Measurements from ENCODE around the gene SMIM41. TPM values are rescaled to one million over a fixed set of nuclear protein-coding genes. Genes with fewer than 3 reads are reported as not detected.

SMIM41 gene
- total and polyA plus RNA-seq, 2 donors (not counting 1 experiment from before 2014, with no cell fraction given), result 2.0 to 4.8 TPM

DNA sequence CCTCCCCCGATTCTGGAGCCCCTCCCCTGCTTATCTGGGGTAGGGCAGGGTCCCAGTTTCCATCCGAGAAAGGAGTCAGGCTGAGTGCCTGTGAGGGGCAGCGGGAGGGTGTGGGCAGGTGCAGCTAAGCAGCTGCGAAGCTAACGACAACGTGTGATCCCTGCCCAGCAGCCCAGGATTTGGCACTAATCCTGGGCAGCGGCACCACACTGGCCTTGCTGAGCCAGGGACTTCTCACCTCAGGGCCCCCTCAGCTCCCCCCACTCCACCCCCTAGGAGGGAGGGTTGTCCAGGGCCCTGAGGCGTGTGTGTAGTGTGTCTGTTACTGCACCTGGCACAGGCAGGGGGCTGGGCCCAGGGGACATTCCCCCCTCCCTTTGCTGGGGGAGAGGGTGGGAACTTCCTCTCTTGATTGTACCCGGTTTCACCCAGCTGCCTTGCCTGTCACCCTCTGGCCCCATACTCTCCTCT lies 1.8 kb downstream of the SMIM41 start:
- Histone ChIP-seq H3K27ac (ENCODE audit: insufficient read depth, low read length) (peak overlapping the region; percentile 62), H2AFZ (ENCODE audit: low read length) (no peak overlapping the region), H4K20me1 (ENCODE audit: control insufficient read depth, extremely low read depth, insufficient read depth, low read length) (no peaks in the 10 kb centered on the region), H3K27me3 (ENCODE audit: control insufficient read depth, insufficient read depth, low read length) (no peaks in the 10 kb centered on the region), H3K4me1 (ENCODE audit: control insufficient read depth, extremely low read depth, insufficient read depth, low read length) (peaks cover 39% of the 10 kb centered on the region), H3K9me3 (ENCODE audit: control insufficient read depth, insufficient read depth, low read depth, low read length) (no peaks in the 10 kb centered on the region), H3K36me3 (ENCODE audit: control insufficient read depth, insufficient read depth, low read length) (peaks cover 14% of the 10 kb centered on the region), H3K9ac (ENCODE audit: insufficient read depth, low read length) (peak overlapping the region; percentile 46), H3K4me3 (replicated peaks in 1 of 4; ENCODE audit: control extremely low read depth in 1 of 4, insufficient read depth in 1 of 4, low read depth in 3 of 4, low read length in 4 of 4) (peak overlapping the region in 1 of 4 experiments; percentile 57), H3K79me2 (ENCODE audit: control insufficient read depth, insufficient read depth, low read length) (peaks cover 10% of the 10 kb centered on the region), H3K4me2 (ENCODE audit: extremely low read depth, insufficient read depth, low read length) (peak overlapping the region; percentile 55)
- DNase-seq (ENCODE audit: low read depth in 2 of 2), result peak in 1 of 2 donors; percentile 33
- TF ChIP-seq, protein P1, sequence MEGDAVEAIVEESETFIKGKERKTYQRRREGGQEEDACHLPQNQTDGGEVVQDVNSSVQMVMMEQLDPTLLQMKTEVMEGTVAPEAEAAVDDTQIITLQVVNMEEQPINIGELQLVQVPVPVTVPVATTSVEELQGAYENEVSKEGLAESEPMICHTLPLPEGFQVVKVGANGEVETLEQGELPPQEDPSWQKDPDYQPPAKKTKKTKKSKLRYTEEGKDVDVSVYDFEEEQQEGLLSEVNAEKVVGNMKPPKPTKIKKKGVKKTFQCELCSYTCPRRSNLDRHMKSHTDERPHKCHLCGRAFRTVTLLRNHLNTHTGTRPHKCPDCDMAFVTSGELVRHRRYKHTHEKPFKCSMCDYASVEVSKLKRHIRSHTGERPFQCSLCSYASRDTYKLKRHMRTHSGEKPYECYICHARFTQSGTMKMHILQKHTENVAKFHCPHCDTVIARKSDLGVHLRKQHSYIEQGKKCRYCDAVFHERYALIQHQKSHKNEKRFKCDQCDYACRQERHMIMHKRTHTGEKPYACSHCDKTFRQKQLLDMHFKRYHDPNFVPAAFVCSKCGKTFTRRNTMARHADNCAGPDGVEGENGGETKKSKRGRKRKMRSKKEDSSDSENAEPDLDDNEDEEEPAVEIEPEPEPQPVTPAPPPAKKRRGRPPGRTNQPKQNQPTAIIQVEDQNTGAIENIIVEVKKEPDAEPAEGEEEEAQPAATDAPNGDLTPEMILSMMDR (conservative IDR thresholded peaks at IDR 0.05 in 1 of 2, IDR thresholded peaks at IDR 0.05 in 1 of 2; ENCODE audit: low read depth in 1 of 2, low read length in 2 of 2), result no peak
- TF ChIP-seq EZH2 (IDR thresholded peaks at IDR 0.05; ENCODE audit: low read length, missing control alignments), result no peak

DNA sequence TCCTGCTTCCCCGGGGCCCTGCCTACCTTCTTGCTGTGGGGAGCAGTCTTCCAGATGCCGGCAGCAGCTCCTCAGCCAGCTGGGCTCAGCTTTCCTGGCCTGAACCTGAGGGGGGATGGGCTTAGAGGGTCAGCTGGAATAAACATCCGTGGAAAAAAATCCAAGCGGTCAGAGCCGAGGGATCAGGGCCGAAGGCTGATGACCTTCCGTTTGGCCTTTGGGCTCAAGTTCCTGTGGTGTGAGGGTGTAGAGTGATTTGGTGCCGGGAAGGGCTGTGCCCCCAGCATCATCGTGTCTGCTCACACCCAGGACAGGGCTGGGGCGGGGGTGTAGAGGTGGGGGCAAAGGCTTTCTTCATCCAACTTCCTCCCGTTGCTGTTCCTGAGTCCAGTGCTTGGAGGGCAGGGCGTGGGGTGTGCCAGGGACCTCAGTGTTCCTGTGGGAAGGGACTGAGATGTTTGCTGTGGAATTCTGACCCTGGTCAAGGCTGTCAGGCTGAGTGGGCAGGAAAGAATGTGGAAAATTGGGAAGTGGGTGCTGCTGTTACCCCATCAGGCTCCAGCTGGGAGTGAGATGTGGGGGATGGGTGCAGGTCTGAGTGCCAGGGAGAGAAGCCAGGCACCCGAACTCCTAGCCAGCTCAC lies 2.6 kb downstream of the SMIM41 start:
- H3K4me1 ChIP-seq (ENCODE audit: control insufficient read depth, extremely low read depth, insufficient read depth, low read length), result peaks cover 39% of the 10 kb centered on the region
- peaks cover 3% of the 10 kb centered on the region for H3K79me2 ChIP-seq (ENCODE audit: control insufficient read depth, insufficient read depth, low read length)
- H3K4me3 ChIP-seq (replicated peaks in 1 of 4; ENCODE audit: control extremely low read depth in 1 of 4, insufficient read depth in 1 of 4, low read depth in 3 of 4, low read length in 4 of 4), result peak overlapping the region in 1 of 4 experiments; percentile 57
- H3K9me3 ChIP-seq (ENCODE audit: control insufficient read depth, insufficient read depth, low read depth, low read length), result no peaks in the 10 kb centered on the region
- TF ChIP-seq EZH2 (IDR thresholded peaks at IDR 0.05; ENCODE audit: low read length, missing control alignments), result no peak
- TF ChIP-seq, protein P1 (conservative IDR thresholded peaks at IDR 0.05 in 1 of 2, IDR thresholded peaks at IDR 0.05 in 1 of 2; ENCODE audit: low read depth in 1 of 2, low read length in 2 of 2), result no peak
- peaks cover 6% of the 10 kb centered on the region for H3K36me3 ChIP-seq (ENCODE audit: control insufficient read depth, insufficient read depth, low read length)
- peak overlapping the region; percentile 62 for H3K27ac ChIP-seq (ENCODE audit: insufficient read depth, low read length)
- no peaks in the 10 kb centered on the region for H4K20me1 ChIP-seq (ENCODE audit: control insufficient read depth, extremely low read depth, insufficient read depth, low read length)
- H2AFZ ChIP-seq (ENCODE audit: low read length), result no peak overlapping the region
- no peaks in the 10 kb centered on the region for H3K27me3 ChIP-seq (ENCODE audit: control insufficient read depth, insufficient read depth, low read length)
- H3K9ac ChIP-seq (ENCODE audit: insufficient read depth, low read length), result peak overlapping the region; percentile 46
- H3K4me2 ChIP-seq (ENCODE audit: extremely low read depth, insufficient read depth, low read length), result peak overlapping the region; percentile 55
- peak; percentile 63 to 87 for DNase-seq (ENCODE audit: low read depth in 2 of 2)

DNA sequence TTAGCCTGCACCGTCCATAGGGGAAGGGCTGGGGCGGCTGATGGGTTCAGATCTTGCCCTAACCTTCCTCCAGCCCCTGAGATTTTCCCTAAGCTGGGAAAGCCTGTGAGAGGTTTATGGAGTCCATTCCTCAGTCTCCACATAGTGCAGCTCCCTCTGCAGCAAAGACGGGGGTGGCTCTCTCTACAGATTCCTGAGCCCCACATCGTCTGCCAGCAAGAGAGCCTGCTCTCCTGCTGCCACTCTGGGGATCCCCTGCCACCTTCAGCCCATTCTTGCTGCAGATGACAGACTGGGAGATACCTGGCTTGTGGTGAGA lies 3.1 kb downstream of the SMIM41 start:
- no peak overlapping the region for H3K4me2 ChIP-seq (ENCODE audit: extremely low read depth, insufficient read depth, low read length)
- H3K27ac ChIP-seq (ENCODE audit: insufficient read depth, low read length), result peak overlapping the region; percentile 62
- peaks cover 3% of the 10 kb centered on the region for H3K79me2 ChIP-seq (ENCODE audit: control insufficient read depth, insufficient read depth, low read length)
- H2AFZ ChIP-seq (ENCODE audit: low read length), result no peak overlapping the region
- H4K20me1 ChIP-seq (ENCODE audit: control insufficient read depth, extremely low read depth, insufficient read depth, low read length), result no peaks in the 10 kb centered on the region
- H3K9me3 ChIP-seq (ENCODE audit: control insufficient read depth, insufficient read depth, low read depth, low read length), result no peaks in the 10 kb centered on the region
- DNase-seq (ENCODE audit: low read depth in 2 of 2), result no peak
- H3K9ac ChIP-seq (ENCODE audit: insufficient read depth, low read length), result peak overlapping the region; percentile 42
- peaks cover 39% of the 10 kb centered on the region for H3K4me1 ChIP-seq (ENCODE audit: control insufficient read depth, extremely low read depth, insufficient read depth, low read length)
- H3K27me3 ChIP-seq (ENCODE audit: control insufficient read depth, insufficient read depth, low read length), result no peaks in the 10 kb centered on the region
- no peak overlapping the region for H3K4me3 ChIP-seq (replicated peaks in 1 of 4; ENCODE audit: control extremely low read depth in 1 of 4, insufficient read depth in 1 of 4, low read depth in 3 of 4, low read length in 4 of 4)
- peaks cover 4% of the 10 kb centered on the region for H3K36me3 ChIP-seq (ENCODE audit: control insufficient read depth, insufficient read depth, low read length)
- no peak for TF ChIP-seq EZH2 (IDR thresholded peaks at IDR 0.05; ENCODE audit: low read length, missing control alignments)
- TF ChIP-seq, protein P1 (conservative IDR thresholded peaks at IDR 0.05 in 1 of 2, IDR thresholded peaks at IDR 0.05 in 1 of 2; ENCODE audit: low read depth in 1 of 2, low read length in 2 of 2), result no peak
